HepG2 (cell line): ENCODE data around the gene SUPT6H. TPM values are rescaled to one million over a fixed set of nuclear protein-coding genes. Genes with fewer than 3 reads are reported as not detected.

ENCODE experiments used
- BCLAF1 ChIP-seq: fragments of 450-650 bp; IDR thresholded peaks from 2 replicates; pipeline ENCODE4 v1.6.1; 2017; ENCODE audit warnings: mild to moderate bottlenecking
- FOXK2 ChIP-seq: fragments of 450-650 bp; IDR thresholded peaks from 2 replicates; pipeline ENCODE4 v1.6.1; 2016
- MED8 ChIP-seq: sonication (generic); formaldehyde crosslinking; IDR thresholded peaks from 2 replicates; pipeline ENCODE4 v1.8.1; 2023; ENCODE audit warnings: mild to moderate bottlenecking, missing genetic modification reagents; ENCODE audit not compliant: insufficient replicate concordance
- STAG1 ChIP-seq: sonication (generic); formaldehyde crosslinking; IDR thresholded peaks from 2 replicates; pipeline ENCODE4 v1.4.0; 2020; ENCODE audit warnings: missing genetic modification reagents
- ZBTB38 ChIP-seq: sonication (generic); formaldehyde crosslinking; IDR thresholded peaks from 2 replicates; pipeline ENCODE4 v1.5.1; 2020; ENCODE audit warnings: mild to moderate bottlenecking, missing genetic modification reagents
- ZNF12 ChIP-seq: sonication (generic); formaldehyde crosslinking; IDR thresholded peaks from 2 replicates; pipeline ENCODE4 v1.5.0; 2020; ENCODE audit warnings: missing genetic modification reagents
- ZNF225 ChIP-seq: sonication (generic); formaldehyde crosslinking; IDR thresholded peaks from 2 replicates; pipeline ENCODE4 v1.4.0; 2020; ENCODE audit warnings: mild to moderate bottlenecking, missing genetic modification reagents
- ZNF44 ChIP-seq: sonication (generic); formaldehyde crosslinking; IDR thresholded peaks from 2 replicates; pipeline ENCODE4 v1.5.1; 2020; ENCODE audit warnings: mild to moderate bottlenecking, missing genetic modification reagents
- ZNF451 ChIP-seq: sonication (generic); formaldehyde crosslinking; IDR thresholded peaks from 2 replicates; pipeline ENCODE4 v1.5.0; 2020; ENCODE audit warnings: mild to moderate bottlenecking, missing genetic modification reagents
- polyA plus RNA-seq, 8 experiments: library from polyadenylated mRNA; depleted of rRNA in 3 of 8; stranded (reverse) in 7 of 8; unstranded in 1 of 8; fragments of >200 nt; fragmentation: Illumina TruSeq in 4 of 8; extraction: Trizol in 4 of 8; gene quantifications; 2 replicates each; pipeline versions ENCODE4 v1.2.1 to v1.2.3, GENCODE V29; 2011 to 2016; ENCODE audit warnings: low read depth in 4 of 8, missing spikeins in 1 of 8, mixed read lengths in 1 of 8; ENCODE audit not compliant: insufficient read depth in 1 of 8
- total RNA-seq, 5 experiments: library from RNA; depleted of rRNA; stranded (reverse); fragments of >200 nt; fragmentation: Illumina TruSeq; extraction: Trizol; gene quantifications; 2 replicates each; pipeline ENCODE4 v1.2.3, GENCODE V29; 2016; ENCODE audit warnings: low read depth in 1 of 5
- TF ChIP-seq, protein P1 (sequence below): sonication (generic); formaldehyde crosslinking; IDR thresholded peaks from 2 replicates; pipeline ENCODE4 v1.4.0; 2020; ENCODE audit warnings: mild to moderate bottlenecking, low read depth, missing genetic modification reagents
- TF ChIP-seq, protein P2 (sequence below): sonication (generic); formaldehyde crosslinking; IDR thresholded peaks from 2 replicates; pipeline ENCODE4 v1.4.0; 2020; ENCODE audit warnings: missing genetic modification reagents, borderline replicate concordance
- TF ChIP-seq, protein P3 (sequence below): sonication (generic); formaldehyde crosslinking; IDR thresholded peaks from 2 replicates; pipeline ENCODE4 v1.5.0; 2020; ENCODE audit warnings: mild to moderate bottlenecking, missing genetic modification reagents, borderline replicate concordance

The SUPT6H gene
- total and polyA plus RNA-seq, 2 of the 13 experiments (the other 11 are each of a cell fraction or from before 2014, with no cell fraction given): 32.7 to 39.9 TPM

DNA sequence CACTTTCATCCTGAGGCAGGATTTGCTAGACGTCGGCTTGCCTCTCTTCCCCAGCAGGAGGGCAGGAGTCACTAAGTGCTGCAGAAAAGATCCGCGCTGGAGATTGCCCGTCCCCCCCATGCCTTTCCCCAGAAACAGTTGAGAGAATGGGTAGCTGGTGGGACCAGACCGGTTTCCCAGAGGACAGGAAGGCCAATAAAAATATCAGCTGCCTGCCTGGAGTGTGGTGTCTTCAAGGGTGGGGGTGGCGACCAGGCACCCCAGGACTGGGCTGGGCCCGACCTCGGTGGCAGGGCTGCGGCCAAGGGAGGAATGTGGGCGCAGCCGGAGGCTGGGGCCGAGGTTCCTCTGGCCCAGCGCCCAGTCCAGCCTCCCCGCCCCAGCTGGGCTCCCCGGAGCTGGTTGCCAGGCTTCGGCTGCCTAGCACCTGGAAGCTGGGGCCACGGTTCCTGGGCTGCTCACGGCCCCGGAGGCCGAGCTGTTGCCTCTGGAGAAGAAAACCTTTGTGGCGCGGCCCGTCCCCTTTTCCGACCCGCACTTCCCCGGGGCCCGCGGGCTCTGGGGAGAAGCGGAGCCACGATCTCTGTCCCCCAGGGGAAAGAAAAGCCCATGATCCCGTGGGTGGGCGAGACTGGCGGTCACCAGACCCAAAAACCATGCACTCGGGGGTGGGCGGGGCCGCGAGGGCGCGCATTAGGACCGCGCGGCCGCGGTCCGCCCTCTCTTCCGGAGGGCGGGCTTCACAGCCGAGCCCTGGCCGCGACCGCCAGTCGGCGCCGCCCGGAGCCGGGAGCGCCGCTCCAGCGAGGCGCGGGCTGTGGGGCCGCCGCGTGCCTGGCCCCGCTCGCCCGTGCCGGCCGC, 81.5 kb downstream of the SUPT6H start, which contains the start of gene TRAF4 (continued):
- TF ChIP-seq ZNF451 (CRISPR knock-in tag): peak; percentile 49; the same call in 1 of the 2 replicates
- TF ChIP-seq, protein P1, sequence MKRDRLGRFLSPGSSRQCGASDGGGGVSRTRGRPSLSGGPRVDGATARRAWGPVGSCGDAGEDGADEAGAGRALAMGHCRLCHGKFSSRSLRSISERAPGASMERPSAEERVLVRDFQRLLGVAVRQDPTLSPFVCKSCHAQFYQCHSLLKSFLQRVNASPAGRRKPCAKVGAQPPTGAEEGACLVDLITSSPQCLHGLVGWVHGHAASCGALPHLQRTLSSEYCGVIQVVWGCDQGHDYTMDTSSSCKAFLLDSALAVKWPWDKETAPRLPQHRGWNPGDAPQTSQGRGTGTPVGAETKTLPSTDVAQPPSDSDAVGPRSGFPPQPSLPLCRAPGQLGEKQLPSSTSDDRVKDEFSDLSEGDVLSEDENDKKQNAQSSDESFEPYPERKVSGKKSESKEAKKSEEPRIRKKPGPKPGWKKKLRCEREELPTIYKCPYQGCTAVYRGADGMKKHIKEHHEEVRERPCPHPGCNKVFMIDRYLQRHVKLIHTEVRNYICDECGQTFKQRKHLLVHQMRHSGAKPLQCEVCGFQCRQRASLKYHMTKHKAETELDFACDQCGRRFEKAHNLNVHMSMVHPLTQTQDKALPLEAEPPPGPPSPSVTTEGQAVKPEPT (CRISPR knock-in tag): 0 out of 2 replicates have a peak, but pooled peaks have one; percentile 16
- TF ChIP-seq ZNF44: no peak
- no peak for TF ChIP-seq ZNF12 (CRISPR knock-in tag)
- no peak for TF ChIP-seq MED8
- TF ChIP-seq, protein P2, sequence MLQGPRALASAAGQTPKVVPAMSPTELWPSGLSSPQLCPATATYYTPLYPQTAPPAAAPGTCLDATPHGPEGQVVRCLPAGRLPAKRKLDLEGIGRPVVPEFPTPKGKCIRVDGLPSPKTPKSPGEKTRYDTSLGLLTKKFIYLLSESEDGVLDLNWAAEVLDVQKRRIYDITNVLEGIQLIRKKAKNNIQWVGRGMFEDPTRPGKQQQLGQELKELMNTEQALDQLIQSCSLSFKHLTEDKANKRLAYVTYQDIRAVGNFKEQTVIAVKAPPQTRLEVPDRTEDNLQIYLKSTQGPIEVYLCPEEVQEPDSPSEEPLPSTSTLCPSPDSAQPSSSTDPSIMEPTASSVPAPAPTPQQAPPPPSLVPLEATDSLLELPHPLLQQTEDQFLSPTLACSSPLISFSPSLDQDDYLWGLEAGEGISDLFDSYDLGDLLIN: no peak
- no peak for TF ChIP-seq FOXK2
- no peak for TF ChIP-seq ZNF225 (CRISPR knock-in tag)
- TF ChIP-seq BCLAF1: no peak
- peak; percentile 8; the same call in 1 of the 2 replicates for TF ChIP-seq ZBTB38 (CRISPR knock-in tag)
- TF ChIP-seq, protein P3, sequence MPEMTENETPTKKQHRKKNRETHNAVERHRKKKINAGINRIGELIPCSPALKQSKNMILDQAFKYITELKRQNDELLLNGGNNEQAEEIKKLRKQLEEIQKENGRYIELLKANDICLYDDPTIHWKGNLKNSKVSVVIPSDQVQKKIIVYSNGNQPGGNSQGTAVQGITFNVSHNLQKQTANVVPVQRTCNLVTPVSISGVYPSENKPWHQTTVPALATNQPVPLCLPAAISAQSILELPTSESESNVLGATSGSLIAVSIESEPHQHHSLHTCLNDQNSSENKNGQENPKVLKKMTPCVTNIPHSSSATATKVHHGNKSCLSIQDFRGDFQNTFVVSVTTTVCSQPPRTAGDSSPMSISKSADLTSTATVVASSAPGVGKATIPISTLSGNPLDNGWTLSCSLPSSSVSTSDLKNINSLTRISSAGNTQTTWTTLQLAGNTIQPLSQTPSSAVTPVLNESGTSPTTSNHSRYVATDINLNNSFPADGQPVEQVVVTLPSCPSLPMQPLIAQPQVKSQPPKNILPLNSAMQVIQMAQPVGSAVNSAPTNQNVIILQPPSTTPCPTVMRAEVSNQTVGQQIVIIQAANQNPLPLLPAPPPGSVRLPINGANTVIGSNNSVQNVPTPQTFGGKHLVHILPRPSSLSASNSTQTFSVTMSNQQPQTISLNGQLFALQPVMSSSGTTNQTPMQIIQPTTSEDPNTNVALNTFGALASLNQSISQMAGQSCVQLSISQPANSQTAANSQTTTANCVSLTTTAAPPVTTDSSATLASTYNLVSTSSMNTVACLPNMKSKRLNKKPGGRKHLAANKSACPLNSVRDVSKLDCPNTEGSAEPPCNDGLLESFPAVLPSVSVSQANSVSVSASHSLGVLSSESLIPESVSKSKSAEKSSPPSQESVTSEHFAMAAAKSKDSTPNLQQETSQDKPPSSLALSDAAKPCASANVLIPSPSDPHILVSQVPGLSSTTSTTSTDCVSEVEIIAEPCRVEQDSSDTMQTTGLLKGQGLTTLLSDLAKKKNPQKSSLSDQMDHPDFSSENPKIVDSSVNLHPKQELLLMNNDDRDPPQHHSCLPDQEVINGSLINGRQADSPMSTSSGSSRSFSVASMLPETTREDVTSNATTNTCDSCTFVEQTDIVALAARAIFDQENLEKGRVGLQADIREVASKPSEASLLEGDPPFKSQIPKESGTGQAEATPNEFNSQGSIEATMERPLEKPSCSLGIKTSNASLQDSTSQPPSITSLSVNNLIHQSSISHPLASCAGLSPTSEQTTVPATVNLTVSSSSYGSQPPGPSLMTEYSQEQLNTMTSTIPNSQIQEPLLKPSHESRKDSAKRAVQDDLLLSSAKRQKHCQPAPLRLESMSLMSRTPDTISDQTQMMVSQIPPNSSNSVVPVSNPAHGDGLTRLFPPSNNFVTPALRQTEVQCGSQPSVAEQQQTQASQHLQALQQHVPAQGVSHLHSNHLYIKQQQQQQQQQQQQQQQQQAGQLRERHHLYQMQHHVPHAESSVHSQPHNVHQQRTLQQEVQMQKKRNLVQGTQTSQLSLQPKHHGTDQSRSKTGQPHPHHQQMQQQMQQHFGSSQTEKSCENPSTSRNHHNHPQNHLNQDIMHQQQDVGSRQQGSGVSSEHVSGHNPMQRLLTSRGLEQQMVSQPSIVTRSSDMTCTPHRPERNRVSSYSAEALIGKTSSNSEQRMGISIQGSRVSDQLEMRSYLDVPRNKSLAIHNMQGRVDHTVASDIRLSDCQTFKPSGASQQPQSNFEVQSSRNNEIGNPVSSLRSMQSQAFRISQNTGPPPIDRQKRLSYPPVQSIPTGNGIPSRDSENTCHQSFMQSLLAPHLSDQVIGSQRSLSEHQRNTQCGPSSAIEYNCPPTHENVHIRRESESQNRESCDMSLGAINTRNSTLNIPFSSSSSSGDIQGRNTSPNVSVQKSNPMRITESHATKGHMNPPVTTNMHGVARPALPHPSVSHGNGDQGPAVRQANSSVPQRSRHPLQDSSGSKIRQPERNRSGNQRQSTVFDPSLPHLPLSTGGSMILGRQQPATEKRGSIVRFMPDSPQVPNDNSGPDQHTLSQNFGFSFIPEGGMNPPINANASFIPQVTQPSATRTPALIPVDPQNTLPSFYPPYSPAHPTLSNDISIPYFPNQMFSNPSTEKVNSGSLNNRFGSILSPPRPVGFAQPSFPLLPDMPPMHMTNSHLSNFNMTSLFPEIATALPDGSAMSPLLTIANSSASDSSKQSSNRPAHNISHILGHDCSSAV (CRISPR knock-in tag): no peak
- TF ChIP-seq STAG1 (CRISPR knock-in tag): no peak
